Kidney (tissue), 14 donors: ENCODE results near the gene FAM184B. TPM values are rescaled to one million over a fixed set of nuclear protein-coding genes. Genes with fewer than 3 reads are reported as not detected.

Experiments used
- DNase-seq, 5 donors: peaks; one replicate each; pipeline ENCODE4 v3.0.0-alpha.2; 2013 to 2020
- FAIRE-seq: peaks from 2 replicates; lab custom pipeline; 2012; peaks lifted over from hg19 to GRCh38; lab: Jason Lieb, UNC
- H3K27ac ChIP-seq, 2 donors: one replicate each; pipeline ENCODE4 v1.7.0; 2013; ENCODE audit warnings: low read depth in 2 of 2, low read length in 2 of 2, inconsistent platforms in 1 of 2
- H3K27me3 ChIP-seq: one replicate; pipeline ENCODE4 v1.7.1; 2013; ENCODE audit warnings: low read length, inconsistent platforms; ENCODE audit not compliant: control insufficient read depth, insufficient read depth
- H3K36me3 ChIP-seq, 3 donors: one replicate each; pipeline versions ENCODE4 v1.7.0 to v1.7.1; 2013; ENCODE audit warnings: low read length in 3 of 3, control low read depth in 1 of 3, inconsistent platforms in 1 of 3; ENCODE audit not compliant: insufficient read depth in 3 of 3, control insufficient read depth in 2 of 3
- H3K4me1 ChIP-seq, 3 donors: one replicate each; pipeline versions ENCODE4 v1.7.0 to v1.7.1; 2013; ENCODE audit warnings: low read length in 3 of 3, inconsistent platforms in 1 of 3, low read depth in 1 of 3; ENCODE audit not compliant: control insufficient read depth in 2 of 3, insufficient read depth in 2 of 3
- H3K4me3 ChIP-seq, 3 donors: one replicate each; pipeline versions ENCODE4 v1.7.0 to v1.8.1; 2013; ENCODE audit warnings: low read length in 3 of 3, control low read depth in 1 of 3, inconsistent platforms in 1 of 3
- H3K9ac ChIP-seq, 3 donors: one replicate each; pipeline versions ENCODE4 v1.7.0 to v1.7.1; 2013; ENCODE audit warnings: low read length in 3 of 3, control low read depth in 1 of 3, inconsistent platforms in 1 of 3
- H3K9me3 ChIP-seq, 3 donors: one replicate each; pipeline versions ENCODE4 v1.7.0 to v1.7.1; 2013; ENCODE audit warnings: low read length in 3 of 3, control low read depth in 1 of 3, inconsistent platforms in 1 of 3; ENCODE audit not compliant: control insufficient read depth in 2 of 3, insufficient read depth in 1 of 3
- intact Hi-C: fragments of 100-400 bp; cut with DNase I; formaldehyde crosslinking; loops from one replicate; pipeline ENCODE4 v1.11.1; 2022
- polyA plus RNA-seq: library from polyadenylated mRNA; stranded (reverse); fragments of 350-450 nt; fragmentation: Illumina TruSeq; extraction: RNeasy Lipid Tissue Mini Kit (QIAGEN cat#74804); gene quantifications from one replicate; pipeline ENCODE4 v1.2.3, GENCODE V29; 2014; ENCODE audit warnings: low read depth, low replicate concordance; ENCODE audit not compliant: insufficient read depth
- total RNA-seq: library from RNA; stranded (reverse); fragmentation: NEBNext Ultra II Directional; extraction: Animal tissue kit (Norgen Biotek cat#: 25700); gene quantifications from one replicate; pipeline ENCODE4 v1.2.1, GENCODE V29; 2021
- TF ChIP-seq, protein P1 (sequence below): IDR thresholded peaks from 3 replicates; pipeline ENCODE4 v1.5.1; 2012; ENCODE audit warnings: mild to moderate bottlenecking, moderate library complexity, borderline replicate concordance; ENCODE audit not compliant: insufficient read depth; ENCODE audit errors: extremely low read depth
- donor health status: control.
- donor health status: control.
- donor health status: control.
- donor health status: control.
- donor health status: control.
- donor health status: DM: yes; HTN: yes; CAD: no.
- donor health status: Normal renal cell carcinoma (clear cell type).

The FAM184B gene
- total and polyA plus RNA-seq, 2 donors from 2014 or later, result 0.09 to 0.39 TPM

DNA sequence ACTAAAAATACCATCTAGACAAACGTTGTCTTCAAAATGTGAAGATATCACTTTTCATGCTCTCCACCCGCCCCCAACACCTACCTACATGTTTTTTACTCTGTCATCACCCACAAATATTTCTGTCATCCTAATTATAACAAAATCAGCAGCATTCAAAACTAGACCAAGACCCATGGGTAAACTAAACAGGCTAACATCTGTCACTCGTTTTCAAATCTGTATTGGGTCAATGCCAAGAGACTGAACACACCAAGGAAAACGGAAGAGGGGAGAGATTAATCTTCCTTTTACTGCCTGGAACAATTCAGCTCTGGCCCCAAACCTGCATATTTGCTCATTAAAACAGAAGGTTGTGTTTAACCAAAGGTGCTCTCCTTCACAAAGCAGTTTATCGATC lies 17.5 kb downstream of the FAM184B start:
- Histone ChIP-seq H3K9ac (no peak overlapping the region), H3K36me3 (no peaks in the 10 kb centered on the region), H3K4me1 (no peaks in the 10 kb centered on the region), H3K4me3 (no peak overlapping the region), H3K27me3 (no peaks in the 10 kb centered on the region), H3K27ac (no peak overlapping the region), H3K9me3 (no peaks in the 10 kb centered on the region)
- FAIRE-seq, result no peak
- intact Hi-C loops, result no loop called here
- TF ChIP-seq, protein P1, sequence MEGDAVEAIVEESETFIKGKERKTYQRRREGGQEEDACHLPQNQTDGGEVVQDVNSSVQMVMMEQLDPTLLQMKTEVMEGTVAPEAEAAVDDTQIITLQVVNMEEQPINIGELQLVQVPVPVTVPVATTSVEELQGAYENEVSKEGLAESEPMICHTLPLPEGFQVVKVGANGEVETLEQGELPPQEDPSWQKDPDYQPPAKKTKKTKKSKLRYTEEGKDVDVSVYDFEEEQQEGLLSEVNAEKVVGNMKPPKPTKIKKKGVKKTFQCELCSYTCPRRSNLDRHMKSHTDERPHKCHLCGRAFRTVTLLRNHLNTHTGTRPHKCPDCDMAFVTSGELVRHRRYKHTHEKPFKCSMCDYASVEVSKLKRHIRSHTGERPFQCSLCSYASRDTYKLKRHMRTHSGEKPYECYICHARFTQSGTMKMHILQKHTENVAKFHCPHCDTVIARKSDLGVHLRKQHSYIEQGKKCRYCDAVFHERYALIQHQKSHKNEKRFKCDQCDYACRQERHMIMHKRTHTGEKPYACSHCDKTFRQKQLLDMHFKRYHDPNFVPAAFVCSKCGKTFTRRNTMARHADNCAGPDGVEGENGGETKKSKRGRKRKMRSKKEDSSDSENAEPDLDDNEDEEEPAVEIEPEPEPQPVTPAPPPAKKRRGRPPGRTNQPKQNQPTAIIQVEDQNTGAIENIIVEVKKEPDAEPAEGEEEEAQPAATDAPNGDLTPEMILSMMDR, result no peak
- DNase-seq, result no peak

DNA sequence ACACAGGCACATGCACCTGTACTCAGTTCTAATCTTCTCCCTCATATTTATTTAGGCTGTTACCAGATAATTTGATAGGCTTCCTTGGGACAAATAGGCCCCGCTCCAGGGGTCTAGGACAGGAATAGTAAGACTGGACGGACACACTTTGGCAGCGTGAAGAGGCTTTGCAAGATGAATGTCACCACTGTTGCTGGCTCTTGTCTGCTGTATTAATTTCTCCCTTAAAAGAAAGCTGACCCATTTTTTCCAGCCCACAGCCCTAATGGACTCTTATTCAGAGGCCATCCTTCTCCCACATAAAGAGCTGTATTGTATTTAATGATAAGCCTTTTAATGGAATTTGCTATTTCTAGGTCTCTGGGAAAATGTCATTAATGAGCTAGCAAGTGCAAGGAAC lies 18.0 kb downstream of the FAM184B start:
- TF ChIP-seq, protein P1, result no peak
- intact Hi-C loops, result no loop called here
- Histone ChIP-seq H3K4me3 (no peak overlapping the region), H3K36me3 (no peaks in the 10 kb centered on the region), H3K9me3 (no peaks in the 10 kb centered on the region), H3K27ac (no peak overlapping the region), H3K9ac (no peak overlapping the region), H3K27me3 (no peaks in the 10 kb centered on the region), H3K4me1 (no peaks in the 10 kb centered on the region)
- FAIRE-seq, result no peak
- no peak for DNase-seq

DNA sequence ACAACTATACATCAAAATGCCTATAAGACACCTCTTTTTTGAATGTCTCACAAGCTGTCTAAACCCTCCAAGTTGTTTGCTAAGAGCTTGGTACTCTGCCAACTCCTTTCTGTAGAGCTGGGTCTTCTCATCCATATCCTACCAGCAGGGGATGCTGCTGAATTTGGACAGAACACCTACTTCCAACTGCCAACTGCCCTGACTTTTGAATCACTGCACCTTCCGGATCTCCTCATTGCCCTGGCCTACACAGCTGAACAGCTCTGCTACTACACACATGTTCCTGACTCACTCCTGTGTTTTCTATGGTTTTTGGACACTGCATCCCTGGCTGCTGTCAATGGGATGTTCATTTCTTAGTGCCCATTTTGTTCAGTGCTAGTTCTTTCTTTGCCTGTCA lies 18.7 kb downstream of the FAM184B start:
- no peaks in the 10 kb centered on the region for H3K9me3 ChIP-seq
- TF ChIP-seq, protein P1, result peak; percentile 4
- H3K4me1 ChIP-seq, result no peaks in the 10 kb centered on the region
- no peak overlapping the region for H3K4me3 ChIP-seq
- H3K27ac ChIP-seq, result no peak overlapping the region
- no peak overlapping the region for H3K9ac ChIP-seq
- peak in 2 of 5 donors; percentile 24 to 34 for DNase-seq
- no peaks in the 10 kb centered on the region for H3K36me3 ChIP-seq
- intact Hi-C loops, result no loop called here
- no peak for FAIRE-seq
- no peaks in the 10 kb centered on the region for H3K27me3 ChIP-seq

DNA sequence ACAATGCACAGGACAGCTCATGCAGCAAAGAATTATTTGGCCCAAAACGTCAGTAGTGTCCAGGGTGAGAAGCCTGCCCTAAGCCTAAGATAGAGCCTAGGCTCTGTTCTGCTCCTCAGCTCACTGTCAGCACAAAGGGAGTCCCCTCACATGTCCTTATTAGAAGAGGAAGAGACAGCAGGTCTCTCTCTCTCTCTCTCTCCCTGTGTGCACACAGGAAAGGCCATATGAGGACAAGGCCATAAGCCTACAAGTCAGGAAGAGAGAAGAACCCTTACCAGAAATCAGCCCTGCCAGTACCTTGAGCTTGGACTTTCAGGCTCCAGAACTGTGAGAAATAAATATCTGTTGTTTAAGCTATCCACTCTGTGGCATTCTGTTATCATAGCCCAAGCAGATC lies 20.4 kb downstream of the FAM184B start:
- intact Hi-C loops, result no loop called here
- H3K36me3 ChIP-seq, result no peaks in the 10 kb centered on the region
- H3K9me3 ChIP-seq, result no peaks in the 10 kb centered on the region
- no peak overlapping the region for H3K4me3 ChIP-seq
- DNase-seq, result no peak
- no peak overlapping the region for H3K9ac ChIP-seq
- no peak overlapping the region for H3K27ac ChIP-seq
- FAIRE-seq, result no peak
- no peaks in the 10 kb centered on the region for H3K4me1 ChIP-seq
- TF ChIP-seq, protein P1, result no peak
- H3K27me3 ChIP-seq, result no peaks in the 10 kb centered on the region
